GM18909 (cell line): ENCODE results near the gene AK2.
"Not testable (repeated sequence)": the region's sequence is repeated elsewhere in the genome, so short reads cannot be mapped to it uniquely, and the experiment has no call there.

Experiments used
- ATAC-seq: cut with Tn5 transposase; IDR thresholded peaks from one replicate; pipeline ENCODE4 v1.9.1; 2021; ENCODE audit warnings: mild to moderate bottlenecking; ENCODE audit not compliant: unreplicated experiment, poor library complexity

Gene AK2

GRCh38 chr1:33055210-33056008 lies 18.7 kb upstream of the AK2 start:
- ATAC-seq = no peak

- ATAC-seq = no peak
Measured at GRCh38 chr1:33050221-33051076, 13.8 kb upstream of the AK2 start.

GRCh38 chr1:33049371-33049770 lies 12.7 kb upstream of the AK2 start:
- no peak for ATAC-seq

- ATAC-seq = no peak
Measured at GRCh38 chr1:33048426-33048825, 11.7 kb upstream of the AK2 start.

- no peak for ATAC-seq
Measured at GRCh38 chr1:33047839-33048305, 11.2 kb upstream of the AK2 start.

- ATAC-seq = no peak
Measured at GRCh38 chr1:33047290-33047689, 10.6 kb upstream of the AK2 start.

- ATAC-seq = not testable (repeated sequence)
Measured at GRCh38 chr1:33046234-33046633, 9.6 kb upstream of the AK2 start.

GRCh38 chr1:33045814-33046213 lies 9.1 kb upstream of the AK2 start:
- ATAC-seq = no peak

GRCh38 chr1:33045246-33045645 lies 8.6 kb upstream of the AK2 start:
- no peak for ATAC-seq

GRCh38 chr1:33043267-33044092 lies 6.8 kb upstream of the AK2 start:
- no peak for ATAC-seq

GRCh38 chr1:33042831-33043230 lies 6.1 kb upstream of the AK2 start:
- no peak for ATAC-seq

GRCh38 chr1:33041026-33041425 lies 4.3 kb upstream of the AK2 start:
- no peak for ATAC-seq

- no peak for ATAC-seq
Measured at GRCh38 chr1:33039840-33040239, 3.2 kb upstream of the AK2 start.

- ATAC-seq = no peak
Measured at GRCh38 chr1:33036051-33036525, 595 bp downstream of the AK2 start.

- no peak for ATAC-seq
Measured at GRCh38 chr1:33032126-33032869, 4.4 kb downstream of the AK2 start.

GRCh38 chr1:33031506-33031905 lies 5.2 kb downstream of the AK2 start:
- no peak for ATAC-seq

- ATAC-seq = no peak
Measured at GRCh38 chr1:33030575-33030974, 6.1 kb downstream of the AK2 start.

GRCh38 chr1:33029921-33030320 lies 6.8 kb downstream of the AK2 start:
- no peak for ATAC-seq

GRCh38 chr1:33029209-33029608 lies 7.5 kb downstream of the AK2 start:
- no peak for ATAC-seq

- no peak for ATAC-seq
Measured at GRCh38 chr1:33025761-33026160, 10.9 kb downstream of the AK2 start.
